Smooth muscle cell (in vitro differentiated cells): Measurements from ENCODE around the gene A4GALT. TPM values are rescaled to one million over a fixed set of nuclear protein-coding genes. Genes with fewer than 3 reads are reported as not detected.
"Not testable (repeated sequence)": the region's sequence is repeated elsewhere in the genome, so short reads cannot be mapped to it uniquely, and the experiment has no call there.

Source experiments
- DNase-seq: peaks from one replicate; lab custom pipeline; 2025; ENCODE audit not compliant: unreplicated experiment; lab: John Stamatoyannopoulos, UW
- H2AFZ ChIP-seq: fragments of 200-600 bp; sonication (generic); 2 replicates; pipeline ENCODE4 v1.6.0; 2016; ENCODE audit warnings: antibody characterized with exemption, low read depth, mild to moderate bottlenecking
- H3F3A ChIP-seq: fragments of 200-600 bp; sonication (generic); 2 replicates; pipeline ENCODE4 v1.6.0; 2017; ENCODE audit warnings: antibody characterized with exemption, low read depth
- H3K27ac ChIP-seq: fragments of 200-600 bp; sonication (generic); 2 replicates; pipeline ENCODE4 v1.5.1; 2016; ENCODE audit warnings: low read depth, mild to moderate bottlenecking
- H3K27me3 ChIP-seq: fragments of 200-600 bp; sonication (generic); 2 replicates; pipeline ENCODE4 v1.6.1; 2016; ENCODE audit warnings: low read depth, mild to moderate bottlenecking
- H3K36me3 ChIP-seq: fragments of 200-600 bp; sonication (generic); 2 replicates; pipeline ENCODE4 v1.5.1; 2016; ENCODE audit warnings: low read depth
- H3K4me1 ChIP-seq: fragments of 200-600 bp; sonication (generic); 2 replicates; pipeline ENCODE4 v1.5.1; 2016; ENCODE audit warnings: low read depth
- H3K4me2 ChIP-seq: fragments of 200-600 bp; sonication (generic); 2 replicates; pipeline ENCODE4 v1.6.0; 2016; ENCODE audit warnings: mild to moderate bottlenecking
- H3K4me3 ChIP-seq: fragments of 200-600 bp; sonication (generic); 2 replicates; pipeline ENCODE4 v1.5.1; 2016; ENCODE audit warnings: mild to moderate bottlenecking
- H3K79me2 ChIP-seq: fragments of 200-600 bp; sonication (generic); 2 replicates; pipeline ENCODE4 v1.6.0; 2016; ENCODE audit warnings: low read depth, mild to moderate bottlenecking
- H3K9ac ChIP-seq: fragments of 200-600 bp; sonication (generic); 2 replicates; pipeline ENCODE4 v1.6.0; 2016; ENCODE audit warnings: low read depth
- H3K9me3 ChIP-seq: fragments of 200-600 bp; sonication (generic); replicated peaks from 2 replicates; pipeline ENCODE4 v1.5.1; 2016; ENCODE audit warnings: low read depth
- H4K20me1 ChIP-seq: fragments of 200-600 bp; sonication (generic); 2 replicates; pipeline ENCODE4 v1.6.0; 2016; ENCODE audit warnings: low read depth
- CTCF ChIP-seq: fragments of 200-600 bp; sonication (generic); IDR thresholded peaks from 2 replicates; pipeline ENCODE4 v1.5.1; 2017; ENCODE audit warnings: borderline replicate concordance, mild to moderate bottlenecking, antibody characterized with exemption; ENCODE audit not compliant: insufficient read depth, poor library complexity, severe bottlenecking
- WGBS: methylation state at CpG from one replicate; pipeline ENCODE4 v1.1.7; 2016; ENCODE audit warnings: low lambda C conversion rate; 5-methylcytosine and 5-hydroxymethylcytosine counted together
- polyA plus RNA-seq: library from polyadenylated mRNA; unstranded; fragments of >200 nt; fragmentation: Nextera tagmentation; extraction: Ambion mirVana; gene quantifications from 2 replicates; pipeline ENCODE4 v1.2.1, GENCODE V29; 2016
- total RNA-seq: library from RNA; depleted of rRNA; stranded (reverse); fragments of >200 nt; gene quantifications from 2 replicates; pipeline ENCODE4 v1.2.3, GENCODE V29; 2014

Gene A4GALT
- total and polyA plus RNA-seq, 2 experiments from 2014 or later = 0.99 to 1.6 TPM

GRCh38 chr22:42676059-42676607 lies 44.5 kb downstream of the A4GALT start:
- Histone ChIP-seq H3K27me3 (no peaks in the 10 kb centered on the region), H3K4me2 (no peak overlapping the region)

GRCh38 chr22:42673898-42674401 lies 46.7 kb downstream of the A4GALT start:
- Histone ChIP-seq H3K27me3 (no peaks in the 10 kb centered on the region), H3K79me2 (no peaks in the 10 kb centered on the region), H3K4me1 (no peaks in the 10 kb centered on the region), H3F3A (no peaks in the 10 kb centered on the region), H3K36me3 (no peaks in the 10 kb centered on the region), H2AFZ (no peak overlapping the region), H4K20me1 (no peaks in the 10 kb centered on the region), H3K27ac (no peak overlapping the region), H3K9ac (no peak overlapping the region), H3K9me3 (no peaks in the 10 kb centered on the region), H3K4me2 (no peak overlapping the region), H3K4me3 (no peak overlapping the region)
- DNase-seq = no peak
- no peak for TF ChIP-seq CTCF
- 69% methylated on average over 2 of the region's 2 CpGs for WGBS

More at GRCh38 chr22:42676059-42676607, 44.5 kb downstream of the A4GALT start:
- Histone ChIP-seq H3K79me2 (no peaks in the 10 kb centered on the region), H3K4me1 (peaks cover 3% of the 10 kb centered on the region), H3K27ac (no peak overlapping the region), H3K9ac (no peak overlapping the region), H3K36me3 (no peaks in the 10 kb centered on the region), H2AFZ (peak overlapping the region; percentile 14), H3K4me3 (no peak overlapping the region), H4K20me1 (no peaks in the 10 kb centered on the region), H3K9me3 (no peaks in the 10 kb centered on the region), H3F3A (no peaks in the 10 kb centered on the region)
- 63% methylated on average over 7 of the region's 7 CpGs for WGBS
- no peak for TF ChIP-seq CTCF
- DNase-seq = no peak

GRCh38 chr22:42673071-42673470 lies 47.6 kb downstream of the A4GALT start:
- H3K27me3 ChIP-seq, H3K36me3 ChIP-seq, H3F3A ChIP-seq, H3K4me3 ChIP-seq, H3K79me2 ChIP-seq, DNase-seq, H2AFZ ChIP-seq, H3K9ac ChIP-seq, H3K9me3 ChIP-seq, H3K27ac ChIP-seq, H3K4me2 ChIP-seq, H3K4me1 ChIP-seq, H4K20me1 ChIP-seq: not testable (repeated sequence)
- WGBS = 97% methylated on average over 13 of the region's 13 CpGs

GRCh38 chr22:42670921-42671709 lies 49.6 kb downstream of the A4GALT start:
- no peaks in the 10 kb centered on the region for H3F3A ChIP-seq
- H3K79me2 ChIP-seq = no peaks in the 10 kb centered on the region
- no peaks in the 10 kb centered on the region for H3K4me1 ChIP-seq
- H3K27ac ChIP-seq = no peak overlapping the region
- H3K9me3 ChIP-seq = no peaks in the 10 kb centered on the region
- H3K9ac ChIP-seq = no peak overlapping the region
- TF ChIP-seq CTCF = no peak
- H4K20me1 ChIP-seq = no peaks in the 10 kb centered on the region
- no peaks in the 10 kb centered on the region for H3K27me3 ChIP-seq
- DNase-seq = no peak
- no peaks in the 10 kb centered on the region for H3K36me3 ChIP-seq
- WGBS = 85% methylated on average over 19 of the region's 19 CpGs
- H3K4me2 ChIP-seq = no peak overlapping the region
- no peak overlapping the region for H2AFZ ChIP-seq
- H3K4me3 ChIP-seq = no peak overlapping the region
